Stimulated activated CD4-positive, alpha-beta T cell treated with anti-CD3 and anti-CD28 coated beads, Interleukin-2, amount 100 ng/mL, for 24 hours (primary cell): Measurements from ENCODE around the gene PPIL6.
"Not testable (repeated sequence)": the region's sequence is repeated elsewhere in the genome, so short reads cannot be mapped to it uniquely, and the experiment has no call there.

Experiments
- DNase-seq, 2 donors: peaks; one replicate each; pipeline ENCODE4 v3.0.0-alpha.2; 2020

PPIL6 gene

DNA sequence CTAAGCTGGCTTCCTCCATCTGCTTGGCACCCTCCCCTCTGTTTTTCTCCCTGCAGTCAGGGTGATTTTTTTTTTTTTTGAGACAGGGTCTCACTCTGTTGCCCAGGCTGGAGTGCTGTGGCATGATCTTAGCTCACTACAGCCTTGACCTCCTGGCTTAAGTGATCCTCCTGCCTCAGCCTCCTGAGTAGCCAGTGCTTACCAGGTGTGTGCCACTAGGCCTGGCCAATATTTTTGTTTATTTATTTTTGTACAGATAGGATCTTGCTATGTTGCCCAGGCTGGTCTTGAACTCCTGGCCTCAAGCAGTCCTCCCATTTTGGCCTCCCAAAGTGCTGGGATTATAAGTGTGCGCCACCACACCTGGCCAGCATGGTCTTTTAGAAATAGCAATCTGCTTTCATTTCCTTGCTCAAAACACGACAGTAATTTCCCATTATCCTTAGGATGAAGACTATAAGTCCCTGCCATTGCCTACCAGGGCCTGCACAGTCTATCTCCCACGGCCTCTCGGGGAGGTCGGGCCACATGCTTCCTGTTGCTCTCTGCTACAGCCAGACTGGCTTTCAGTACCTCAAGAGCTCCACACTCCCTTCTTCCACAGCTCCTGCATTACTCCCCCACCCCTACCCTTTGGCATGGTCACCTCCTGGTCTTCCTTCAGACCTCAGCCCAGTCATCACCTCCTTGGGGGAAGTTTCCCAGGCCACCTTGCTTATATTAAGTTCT is 47.1 kb downstream of the PPIL6 start:
- no peak for DNase-seq

DNA sequence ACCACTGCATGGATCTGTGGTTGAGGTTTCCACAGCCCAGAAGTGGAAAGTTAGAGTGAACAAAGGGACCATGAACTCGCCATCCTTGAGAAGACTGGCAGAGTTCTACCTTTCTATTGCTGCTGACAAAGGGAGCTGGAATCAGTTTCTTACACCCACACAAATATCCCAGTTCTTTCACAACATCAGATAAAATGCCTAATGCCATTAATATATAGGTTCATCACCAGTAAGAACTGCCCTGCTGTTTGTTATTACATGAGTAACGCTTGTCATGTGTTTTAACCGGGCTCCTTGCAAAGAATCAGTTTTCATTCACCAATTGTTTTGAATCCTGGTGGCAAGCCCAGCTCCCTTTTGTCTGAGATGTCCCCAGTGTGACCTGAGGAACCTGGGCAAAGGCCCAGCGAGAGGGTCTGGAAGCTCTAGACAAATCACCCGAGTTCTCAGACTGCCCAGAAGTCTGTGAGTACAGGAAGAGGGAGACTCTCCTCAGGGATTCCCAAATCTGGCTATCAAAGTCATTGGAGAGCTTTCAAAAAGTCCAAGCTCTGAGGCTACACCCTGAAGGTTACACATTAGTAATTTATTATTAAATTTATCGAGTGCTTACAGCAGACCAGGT is 50.7 kb downstream of the PPIL6 start:
- DNase-seq: no peak

DNA sequence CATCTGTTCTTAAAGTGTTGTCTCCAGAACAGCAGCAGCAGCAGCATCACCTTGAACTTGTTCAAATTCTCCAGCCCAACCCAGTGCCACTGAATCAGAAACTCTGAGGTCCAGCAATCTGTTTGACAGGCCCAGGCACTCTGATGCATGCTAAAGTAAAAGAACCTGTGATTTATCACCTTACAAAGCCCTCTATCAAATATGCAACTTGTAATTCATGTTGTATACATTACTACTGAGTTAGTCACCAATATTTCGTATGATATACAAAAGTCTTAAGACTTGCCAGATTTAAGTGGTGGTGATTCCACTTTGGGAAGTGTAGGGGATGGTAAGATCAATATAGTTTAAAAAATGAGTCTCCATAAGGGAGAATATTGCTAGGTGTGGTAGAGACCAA is 52.2 kb downstream of the PPIL6 start:
- no peak for DNase-seq

DNA sequence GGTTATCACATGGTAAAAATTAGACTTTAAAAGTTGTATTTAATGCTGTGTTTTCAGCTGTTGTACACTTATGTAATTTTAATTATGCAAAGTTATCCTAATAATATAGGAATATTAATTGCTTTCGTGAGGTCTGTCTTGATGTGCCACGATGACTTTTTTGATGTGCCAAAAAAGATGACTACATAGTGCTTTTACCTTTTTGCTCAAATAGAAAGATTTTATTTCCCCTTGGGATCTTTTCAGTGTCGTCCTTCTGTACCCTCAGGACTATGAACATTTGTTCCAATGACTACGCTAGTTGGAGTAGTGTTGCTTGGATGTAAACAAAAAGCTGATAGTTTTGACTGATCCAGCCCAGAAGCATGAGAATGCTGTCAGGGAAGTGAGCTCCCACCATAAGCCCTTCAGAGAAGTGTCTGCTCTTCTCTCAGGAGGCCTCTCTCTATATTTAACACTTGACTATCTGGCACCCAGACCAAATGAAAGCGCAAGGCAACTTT is 56.9 kb downstream of the PPIL6 start:
- DNase-seq: no peak

DNA sequence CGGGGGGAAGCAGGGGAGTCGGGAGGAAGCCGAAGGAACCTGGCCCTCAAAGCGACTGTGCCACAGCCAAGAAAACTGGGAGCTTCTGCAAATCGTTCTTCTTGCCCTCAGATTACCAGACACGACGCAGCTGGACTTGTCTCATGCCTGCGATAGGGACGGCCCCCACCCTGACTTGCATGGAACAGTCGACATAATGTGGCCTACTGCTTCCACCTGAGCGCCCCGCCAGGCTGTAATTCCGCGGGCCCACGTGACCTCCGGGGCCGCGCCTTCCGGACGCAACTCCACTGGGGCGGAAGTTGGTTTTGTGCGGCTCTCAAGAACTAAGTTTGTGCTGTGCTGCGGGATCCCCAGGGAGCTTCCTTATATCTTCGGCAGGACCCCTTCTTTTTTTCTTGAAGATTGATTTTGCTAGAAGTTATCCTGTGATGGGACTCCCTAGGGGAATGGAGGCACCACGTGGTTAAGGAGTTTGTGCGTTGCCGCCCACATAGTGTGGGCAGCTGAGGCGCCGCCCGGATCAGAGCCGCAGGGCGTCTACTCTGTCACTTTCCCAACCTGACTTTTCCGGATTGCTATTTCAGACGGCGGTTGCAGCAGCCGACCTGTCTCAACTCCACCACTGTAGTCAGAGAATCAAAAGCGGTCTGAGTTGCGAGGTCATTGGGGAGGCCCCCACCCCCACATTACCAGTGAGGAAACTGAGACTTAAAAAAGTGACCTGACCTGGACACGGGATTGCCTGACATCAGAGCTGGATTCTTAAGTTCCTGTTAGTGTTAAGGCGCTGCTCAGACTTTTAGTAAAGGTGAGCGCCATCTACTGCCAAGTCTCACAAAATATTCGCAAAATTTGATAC is 57.6 kb downstream of the PPIL6 start:
- peak; percentile 89 to 92 for DNase-seq

DNA sequence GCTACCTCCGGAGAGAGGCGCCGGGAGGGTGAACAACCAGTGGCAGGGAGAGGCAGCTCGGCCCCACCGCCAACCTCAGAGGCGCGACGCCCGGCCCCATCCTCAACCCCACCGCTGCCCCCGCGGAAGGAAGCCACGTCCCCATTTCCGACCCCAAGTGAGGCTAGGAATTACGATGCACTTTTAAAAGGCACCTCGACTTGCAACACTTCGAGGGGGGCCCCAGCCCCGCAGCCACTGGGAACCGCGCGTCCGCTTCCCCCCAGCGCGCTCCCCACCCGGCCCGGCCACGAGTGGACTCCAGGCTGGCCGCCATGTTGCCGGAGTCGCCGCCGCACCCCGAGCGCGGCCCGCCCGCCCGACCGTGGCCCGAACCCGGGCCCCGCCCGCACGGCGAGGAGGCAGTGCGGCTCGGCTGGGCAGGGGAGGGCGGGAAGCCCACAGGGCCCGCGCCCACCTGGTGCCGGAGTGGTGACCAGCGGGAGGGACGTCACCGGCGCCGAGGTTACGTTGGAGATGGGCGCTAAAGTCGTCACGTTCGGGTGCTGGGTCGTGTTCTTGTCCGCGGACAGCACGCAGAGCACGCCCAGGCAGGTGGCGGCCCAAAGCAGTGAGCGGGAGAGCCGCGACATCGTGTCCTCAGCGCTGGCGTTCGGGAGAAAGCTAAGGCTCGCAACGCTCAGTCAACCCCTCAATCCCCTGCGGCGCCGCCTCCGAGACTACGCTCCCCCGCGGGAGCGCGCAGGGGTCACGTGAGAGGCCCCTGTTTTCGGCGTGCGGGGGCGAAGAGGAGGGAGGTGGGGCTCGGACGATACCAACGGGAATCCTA is 58.5 kb downstream of the PPIL6 start, which contains the start of gene CD164:
CD164 (minus strand) TSS at position 721 of the 829 bp plus-strand sequence; CDS start at position 632, 89 bp downstream.
- DNase-seq: peak; percentile 91 to 95

DNA sequence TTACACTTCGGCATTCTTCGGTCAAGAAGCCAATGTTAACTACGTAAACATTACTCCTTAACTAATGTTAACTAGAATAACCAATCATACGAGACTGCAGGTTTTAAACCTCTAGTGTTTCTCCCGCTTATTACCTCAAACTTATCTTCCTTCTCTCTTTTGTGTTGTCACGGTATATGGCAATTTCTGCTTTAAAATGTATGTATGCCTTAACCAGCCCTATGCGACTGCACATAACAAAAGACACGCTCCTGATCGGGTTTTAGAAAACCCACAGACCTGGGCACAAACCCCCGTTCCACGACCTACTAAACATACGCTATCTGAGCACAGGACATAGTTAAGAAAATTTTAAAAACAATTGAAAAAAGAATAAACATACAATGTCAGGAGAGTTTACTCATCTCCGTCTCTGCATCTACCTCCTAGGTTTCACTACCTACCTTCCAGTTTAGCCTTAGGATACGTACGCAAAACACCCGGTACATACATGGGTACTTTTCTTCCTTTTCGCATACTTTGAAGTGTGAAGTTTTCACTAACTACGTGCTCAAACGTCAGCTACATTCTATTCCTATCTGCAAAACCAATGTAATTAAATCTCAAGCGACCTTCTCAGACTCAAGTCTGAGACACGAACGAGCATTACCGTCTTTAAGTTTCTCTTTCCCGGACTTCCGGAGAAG is 59.2 kb downstream of the PPIL6 start:
- DNase-seq: peak in 1 of 2 donors; percentile 25

DNA sequence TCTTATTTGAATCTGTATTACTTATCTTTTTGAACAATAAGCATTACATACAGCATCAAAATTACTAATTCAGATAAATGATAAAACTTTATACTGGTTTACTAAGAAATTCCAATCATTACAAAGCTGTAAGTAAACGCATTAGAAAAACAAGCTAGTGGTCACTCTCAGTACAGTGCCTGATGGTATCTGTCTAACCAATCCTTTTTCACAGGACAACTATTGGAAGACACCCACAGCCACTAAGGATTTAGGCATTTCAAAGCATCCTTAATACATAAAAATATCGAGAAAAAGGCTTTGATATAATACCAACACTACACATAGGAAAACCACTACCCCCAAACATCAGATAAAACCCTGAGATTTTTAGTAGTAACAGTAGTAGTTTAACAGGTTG is 60.7 kb downstream of the PPIL6 start:
- DNase-seq: no peak

DNA sequence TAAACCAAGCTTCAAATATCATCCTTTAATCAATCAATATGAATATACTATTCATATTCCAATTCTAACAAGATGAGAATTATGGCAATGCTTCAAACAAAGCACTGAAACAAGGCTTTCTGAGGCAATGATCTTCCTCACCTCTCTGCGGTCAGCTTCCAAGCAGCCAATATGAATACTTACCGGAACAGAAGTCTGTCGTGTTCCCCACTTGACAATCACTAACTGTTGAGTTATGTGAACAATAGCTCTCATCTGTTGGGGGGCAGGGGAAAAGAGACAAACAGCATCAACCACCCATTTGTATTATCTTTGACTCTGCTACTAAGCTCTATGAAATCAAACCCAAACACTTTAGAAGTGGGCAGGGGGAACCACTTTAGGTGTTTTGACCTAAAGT is 62.7 kb downstream of the PPIL6 start:
- DNase-seq: no peak

DNA sequence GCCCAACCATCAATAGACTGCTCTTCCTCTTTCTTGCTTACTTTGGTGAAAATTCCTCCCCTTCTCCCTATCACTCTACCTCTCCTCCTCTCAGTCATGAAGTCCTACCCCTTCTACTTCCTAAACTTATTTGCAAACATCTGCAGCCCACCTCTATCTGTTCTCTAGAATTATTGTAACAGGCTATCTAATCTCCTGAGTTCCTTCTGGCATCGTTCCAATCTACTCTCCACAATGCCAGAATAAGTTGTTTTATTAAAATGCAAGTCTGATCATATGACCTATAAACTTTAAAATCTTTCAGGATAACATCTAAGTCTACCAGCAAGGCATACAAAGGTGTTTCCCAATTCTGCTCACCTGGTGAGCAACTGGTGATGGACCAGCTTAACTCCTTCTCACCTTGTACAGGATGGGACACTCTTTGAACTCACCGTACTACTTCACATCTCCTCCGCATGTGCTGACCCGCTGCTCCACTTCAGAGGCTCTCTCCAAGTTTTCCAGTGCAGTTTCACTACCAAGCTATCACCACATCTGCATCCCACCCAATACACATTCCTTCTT is 66.0 kb downstream of the PPIL6 start:
- DNase-seq: no peak

DNA sequence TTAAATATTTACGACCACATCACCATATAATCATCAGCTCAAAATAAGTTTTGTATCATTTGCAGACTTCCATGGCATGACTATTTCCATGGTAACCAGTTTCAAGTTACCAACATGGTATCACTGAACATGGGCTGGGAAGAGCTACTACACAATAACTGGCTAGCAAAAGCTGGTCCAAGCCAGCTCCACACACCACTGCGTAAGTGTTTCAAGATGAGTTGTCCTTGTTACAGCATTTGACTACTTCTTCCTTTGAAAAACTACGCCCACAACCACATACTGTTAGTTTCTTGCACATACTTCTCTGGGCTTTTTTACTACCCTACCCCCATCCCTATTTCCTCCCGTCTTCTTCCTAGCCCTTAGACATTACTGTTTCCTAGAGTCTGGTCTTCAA is 66.7 kb downstream of the PPIL6 start:
- peak; percentile 47 to 48 for DNase-seq

DNA sequence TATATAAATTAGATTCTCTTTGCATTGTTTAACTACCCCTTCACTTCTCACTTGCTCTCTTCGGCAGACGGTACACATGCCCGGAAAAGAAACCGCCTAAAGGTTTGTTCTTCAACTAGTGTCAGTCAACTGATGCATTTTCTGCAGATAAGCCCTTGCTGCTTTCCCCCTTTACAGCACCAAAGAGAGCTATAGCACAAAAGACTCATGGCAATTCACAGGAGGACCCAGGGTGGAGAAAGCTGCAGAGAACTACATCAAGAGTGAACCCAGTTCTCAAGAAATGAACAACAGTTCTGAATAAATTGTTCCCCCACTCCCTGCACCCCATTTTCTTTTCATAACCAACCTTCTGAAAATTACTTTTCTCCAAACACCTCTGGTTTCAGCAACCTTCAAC is 67.1 kb downstream of the PPIL6 start:
- DNase-seq: peak; percentile 9 to 21

DNA sequence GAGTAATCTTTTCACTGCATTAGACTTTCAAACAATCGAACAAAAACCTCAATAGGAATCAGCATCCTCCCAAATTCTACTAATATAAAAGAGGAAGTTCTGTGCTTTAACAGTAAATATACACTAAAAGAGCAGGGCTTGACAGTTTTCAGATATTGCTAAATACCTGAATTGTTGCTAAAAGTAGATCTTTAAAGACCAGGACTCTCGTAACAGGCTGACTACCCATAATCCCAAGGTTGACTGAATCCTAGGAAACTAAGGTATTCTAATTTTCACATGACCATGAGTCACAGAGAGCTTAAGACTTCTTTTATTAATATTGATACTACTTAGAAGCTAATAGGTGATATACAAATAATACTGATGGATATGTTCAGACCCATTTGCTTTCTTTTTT is 68.3 kb downstream of the PPIL6 start:
- DNase-seq: no peak

DNA sequence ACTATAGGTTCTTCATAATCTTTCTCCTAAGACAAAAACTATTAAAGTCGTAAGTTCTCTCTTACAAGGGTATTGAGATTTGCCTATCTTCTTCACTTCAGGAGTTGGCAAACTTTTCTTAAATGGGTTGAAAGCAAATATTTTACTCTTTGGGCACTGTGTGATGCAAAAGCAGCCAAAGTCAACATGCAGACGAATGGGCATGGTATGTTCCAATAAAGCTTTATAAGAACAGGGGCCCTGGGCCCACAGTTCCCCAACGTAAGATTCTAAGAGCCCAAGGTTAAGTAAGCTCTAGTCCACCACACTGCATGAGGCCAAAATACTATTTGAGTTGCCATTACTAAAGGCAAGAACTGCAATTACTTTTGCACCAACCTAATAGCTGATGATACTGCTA is 69.6 kb downstream of the PPIL6 start:
- DNase-seq: no peak

DNA sequence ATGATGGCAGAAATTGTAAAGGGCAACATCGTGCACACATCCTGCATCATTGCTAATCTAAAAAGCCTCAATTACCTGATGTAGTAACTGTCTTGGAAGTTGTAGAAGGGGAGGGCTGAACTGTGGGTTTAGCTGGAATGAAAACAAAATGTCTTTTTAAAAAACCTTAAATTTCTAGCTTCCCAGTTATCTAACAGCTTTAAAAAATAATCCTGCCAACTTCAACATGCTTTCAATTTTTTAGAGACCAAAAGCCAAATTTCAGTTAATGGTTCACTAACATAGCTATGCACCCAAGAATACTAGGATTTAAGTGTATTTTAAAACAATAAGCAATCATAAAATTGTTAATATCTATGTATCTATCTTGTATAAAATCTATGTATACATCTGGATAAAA is 70.1 kb downstream of the PPIL6 start:
- DNase-seq: no peak

DNA sequence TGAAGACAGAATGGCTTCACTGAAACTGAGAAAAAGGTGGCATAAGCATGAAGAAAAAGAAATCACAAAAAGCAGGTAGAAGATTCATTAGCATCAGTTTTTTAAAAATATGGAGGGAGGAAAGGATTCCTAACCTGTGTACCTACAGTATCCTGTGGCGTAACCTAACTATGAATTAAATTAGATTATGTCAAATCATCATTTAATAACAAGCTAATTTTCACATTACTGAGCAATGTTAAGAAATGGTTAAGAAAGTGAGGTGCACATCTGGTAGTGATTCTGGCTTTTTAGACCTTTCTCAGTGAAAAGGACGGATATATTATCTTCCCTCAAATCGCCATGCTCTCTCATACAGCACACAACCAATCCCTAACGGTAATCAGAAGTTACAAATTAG is 70.7 kb downstream of the PPIL6 start:
- no peak for DNase-seq

DNA sequence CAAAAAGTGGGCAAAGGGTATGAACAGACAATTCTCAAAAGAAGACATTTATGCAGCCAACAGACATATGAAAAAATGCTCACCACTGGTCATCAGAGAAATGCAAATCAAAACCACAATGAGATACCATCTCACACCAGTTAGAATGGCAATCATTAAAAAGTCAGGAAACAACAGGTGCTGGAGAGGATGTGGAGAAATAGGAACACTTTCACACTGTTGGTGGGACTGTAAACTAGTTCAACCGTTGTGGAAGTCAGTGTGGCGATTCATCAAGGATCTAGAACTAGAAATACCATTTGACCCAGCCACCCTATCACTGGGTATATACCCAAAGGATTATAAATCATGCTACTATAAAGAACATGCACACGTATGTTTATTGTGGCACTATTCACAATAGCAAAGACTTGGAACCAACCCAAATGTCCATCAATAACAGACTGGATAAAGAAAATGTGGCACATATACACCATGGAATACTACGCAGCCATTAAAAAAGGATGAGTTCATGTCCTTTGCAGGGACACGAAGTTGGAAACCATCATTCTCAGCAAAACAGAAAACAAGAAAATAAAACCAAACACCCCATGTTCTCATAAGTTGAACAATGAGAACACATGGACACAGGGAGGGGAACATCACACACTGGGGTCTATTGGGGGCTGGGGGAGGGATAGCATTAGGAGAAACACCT is 75.9 kb downstream of the PPIL6 start:
- not testable (repeated sequence) for DNase-seq

DNA sequence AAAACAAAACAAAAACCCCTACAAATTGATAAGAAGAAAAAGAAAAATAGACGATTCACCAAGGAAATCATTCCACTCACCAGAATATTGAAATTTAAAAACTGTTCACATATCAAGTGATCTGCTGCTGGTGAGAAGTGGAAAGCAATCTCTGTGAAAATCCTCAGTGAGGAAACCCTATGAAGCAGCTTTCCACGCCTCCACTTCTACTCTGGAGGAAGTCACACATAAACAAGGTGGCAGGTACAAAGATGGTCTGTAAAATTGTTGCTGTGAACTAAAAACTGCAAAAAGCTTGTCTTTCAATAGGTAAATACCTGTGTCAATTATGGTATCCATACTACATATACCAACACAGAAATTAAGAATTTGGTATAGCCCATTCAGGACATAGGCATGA is 76.7 kb downstream of the PPIL6 start:
- no peak for DNase-seq

DNA sequence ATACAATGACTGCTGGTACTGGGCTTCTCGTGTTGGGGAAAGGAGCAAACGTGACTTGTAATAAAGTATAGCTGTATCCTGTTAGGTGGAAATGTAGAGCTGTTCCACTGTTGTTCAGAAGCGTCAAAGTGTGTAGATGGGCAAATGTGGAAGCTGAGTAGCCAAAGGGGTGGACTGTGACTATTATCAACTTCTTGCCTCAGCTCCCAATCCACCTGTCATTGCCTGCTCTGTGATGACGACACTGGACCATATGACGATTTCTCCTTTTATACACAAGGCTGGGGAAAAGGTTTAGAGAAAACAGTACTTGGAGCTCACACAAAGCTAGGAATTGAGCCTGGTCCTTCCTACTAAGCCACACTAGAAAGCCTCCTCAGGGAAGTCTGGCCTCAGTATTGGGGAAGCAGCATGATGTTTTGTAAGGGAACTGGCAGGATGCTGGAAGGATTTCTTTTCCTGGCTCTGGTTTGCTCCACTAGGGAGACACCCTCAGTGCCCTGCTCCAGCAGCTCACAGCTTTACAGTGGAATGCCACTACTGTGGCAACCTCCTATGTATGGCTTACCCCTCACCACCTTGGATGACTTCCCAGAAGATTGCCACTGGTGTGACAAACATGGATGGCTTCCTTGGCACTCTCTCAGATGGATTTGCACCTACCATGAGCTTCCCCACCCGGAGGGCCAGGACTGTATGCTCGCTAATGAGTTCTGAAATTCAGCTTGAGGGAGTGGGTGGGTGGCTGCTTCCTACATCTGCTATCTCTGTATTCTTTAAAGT is 78.1 kb downstream of the PPIL6 start:
- DNase-seq: no peak

DNA sequence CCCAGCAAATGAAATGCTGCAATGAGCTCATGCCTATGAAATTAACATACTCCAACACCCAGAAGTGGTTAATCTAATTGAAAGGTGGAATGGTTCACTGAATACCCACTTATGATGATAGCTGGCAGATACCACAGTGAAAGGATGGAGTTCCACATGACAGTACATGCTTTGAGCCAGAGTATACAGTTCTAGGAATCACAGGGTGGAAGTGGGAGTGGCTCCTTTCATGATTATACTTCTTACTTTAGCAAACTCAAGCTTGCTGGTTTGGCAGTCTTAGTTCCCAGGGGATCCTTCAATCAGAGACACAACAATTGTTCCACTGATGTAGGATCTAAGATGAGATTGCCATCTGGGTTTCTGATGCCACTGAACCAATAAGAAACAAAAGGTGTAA is 79.6 kb downstream of the PPIL6 start:
- DNase-seq: no peak
